Measurements from ENCODE around the gene AVEN.

DNA sequence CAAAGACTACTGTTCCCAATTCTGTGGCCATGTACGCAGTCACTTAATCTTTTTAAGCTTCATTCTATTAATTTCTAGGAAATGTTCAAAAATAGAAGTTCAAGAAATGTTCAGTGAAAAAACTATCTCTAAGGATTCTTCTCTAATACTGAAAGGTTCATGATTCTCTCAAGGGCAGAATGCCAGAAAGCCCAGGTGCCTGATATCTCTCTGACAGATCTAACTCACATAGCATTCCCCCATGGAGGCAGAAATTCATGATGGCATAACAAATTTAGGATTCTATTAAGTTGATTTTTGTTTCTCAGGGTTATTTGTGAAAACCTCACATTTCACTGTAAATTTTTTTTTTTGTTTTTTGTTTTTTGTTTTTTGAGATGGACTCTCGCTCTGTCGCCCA lies 53.3 kb downstream of the AVEN start:
- TF ChIP-seq, protein P1, sequence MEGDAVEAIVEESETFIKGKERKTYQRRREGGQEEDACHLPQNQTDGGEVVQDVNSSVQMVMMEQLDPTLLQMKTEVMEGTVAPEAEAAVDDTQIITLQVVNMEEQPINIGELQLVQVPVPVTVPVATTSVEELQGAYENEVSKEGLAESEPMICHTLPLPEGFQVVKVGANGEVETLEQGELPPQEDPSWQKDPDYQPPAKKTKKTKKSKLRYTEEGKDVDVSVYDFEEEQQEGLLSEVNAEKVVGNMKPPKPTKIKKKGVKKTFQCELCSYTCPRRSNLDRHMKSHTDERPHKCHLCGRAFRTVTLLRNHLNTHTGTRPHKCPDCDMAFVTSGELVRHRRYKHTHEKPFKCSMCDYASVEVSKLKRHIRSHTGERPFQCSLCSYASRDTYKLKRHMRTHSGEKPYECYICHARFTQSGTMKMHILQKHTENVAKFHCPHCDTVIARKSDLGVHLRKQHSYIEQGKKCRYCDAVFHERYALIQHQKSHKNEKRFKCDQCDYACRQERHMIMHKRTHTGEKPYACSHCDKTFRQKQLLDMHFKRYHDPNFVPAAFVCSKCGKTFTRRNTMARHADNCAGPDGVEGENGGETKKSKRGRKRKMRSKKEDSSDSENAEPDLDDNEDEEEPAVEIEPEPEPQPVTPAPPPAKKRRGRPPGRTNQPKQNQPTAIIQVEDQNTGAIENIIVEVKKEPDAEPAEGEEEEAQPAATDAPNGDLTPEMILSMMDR (IDR thresholded peaks at IDR 0.05; ENCODE audit: low read depth, low read length, poor library complexity, severe bottlenecking), result no peak
- no peak for TF ChIP-seq EZH2phosphoT487 (IDR thresholded peaks at IDR 0.05; ENCODE audit: borderline replicate concordance, low read length)
